ENCODE measurements around the gene ABCC3. TPM values are rescaled to one million over a fixed set of nuclear protein-coding genes. Genes with fewer than 3 reads are reported as not detected.

Gene ABCC3
- total RNA-seq, 4 donors from 2014 or later: 1.5 to 19.2 (median 7.3) TPM

DNA sequence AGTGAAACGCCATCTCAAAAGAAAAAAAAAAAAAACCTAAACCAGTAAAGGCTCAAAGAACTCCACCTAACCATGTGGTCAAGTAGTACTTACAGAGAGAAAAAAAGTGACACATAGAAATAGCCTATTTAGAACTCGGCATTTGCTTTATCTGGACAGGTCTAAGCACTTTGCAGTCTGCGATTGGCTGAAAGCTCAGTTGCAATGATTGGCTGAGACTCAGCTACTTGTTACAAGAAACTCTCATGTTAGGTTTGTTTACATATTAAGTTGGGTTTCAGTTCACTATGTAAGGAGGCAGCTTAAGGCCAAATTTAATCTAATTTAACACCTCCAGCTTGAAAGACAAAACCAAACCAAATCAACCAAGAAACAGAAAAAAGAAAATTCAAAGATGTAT is 19.1 kb downstream of the ABCC3 start:
- no peak for DNase-seq (ENCODE audit: low spot score in 2 of 2)
- H3K4me1 ChIP-seq: no peaks in the 10 kb centered on the region
- TF ChIP-seq EP300 (IDR thresholded peaks at IDR 0.05) (no peak), POLR2A (IDR thresholded peaks at IDR 0.05) (no peak)
- TF ChIP-seq, protein P1, sequence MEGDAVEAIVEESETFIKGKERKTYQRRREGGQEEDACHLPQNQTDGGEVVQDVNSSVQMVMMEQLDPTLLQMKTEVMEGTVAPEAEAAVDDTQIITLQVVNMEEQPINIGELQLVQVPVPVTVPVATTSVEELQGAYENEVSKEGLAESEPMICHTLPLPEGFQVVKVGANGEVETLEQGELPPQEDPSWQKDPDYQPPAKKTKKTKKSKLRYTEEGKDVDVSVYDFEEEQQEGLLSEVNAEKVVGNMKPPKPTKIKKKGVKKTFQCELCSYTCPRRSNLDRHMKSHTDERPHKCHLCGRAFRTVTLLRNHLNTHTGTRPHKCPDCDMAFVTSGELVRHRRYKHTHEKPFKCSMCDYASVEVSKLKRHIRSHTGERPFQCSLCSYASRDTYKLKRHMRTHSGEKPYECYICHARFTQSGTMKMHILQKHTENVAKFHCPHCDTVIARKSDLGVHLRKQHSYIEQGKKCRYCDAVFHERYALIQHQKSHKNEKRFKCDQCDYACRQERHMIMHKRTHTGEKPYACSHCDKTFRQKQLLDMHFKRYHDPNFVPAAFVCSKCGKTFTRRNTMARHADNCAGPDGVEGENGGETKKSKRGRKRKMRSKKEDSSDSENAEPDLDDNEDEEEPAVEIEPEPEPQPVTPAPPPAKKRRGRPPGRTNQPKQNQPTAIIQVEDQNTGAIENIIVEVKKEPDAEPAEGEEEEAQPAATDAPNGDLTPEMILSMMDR (IDR thresholded peaks at IDR 0.05): no peak
- H3K27me3 ChIP-seq: no peaks in the 10 kb centered on the region
- H3K9me3 ChIP-seq: peaks cover 0 to 5% (median 0%) of the 10 kb centered on the region in 4 donors
- WGBS, 2 donors: 88 to 93% methylated on average over 3 of the region's 3 CpGs
- H3K36me3 ChIP-seq: no peaks in the 10 kb centered on the region
- no peak overlapping the region for H3K4me3 ChIP-seq
- H3K27ac ChIP-seq: no peak overlapping the region

DNA sequence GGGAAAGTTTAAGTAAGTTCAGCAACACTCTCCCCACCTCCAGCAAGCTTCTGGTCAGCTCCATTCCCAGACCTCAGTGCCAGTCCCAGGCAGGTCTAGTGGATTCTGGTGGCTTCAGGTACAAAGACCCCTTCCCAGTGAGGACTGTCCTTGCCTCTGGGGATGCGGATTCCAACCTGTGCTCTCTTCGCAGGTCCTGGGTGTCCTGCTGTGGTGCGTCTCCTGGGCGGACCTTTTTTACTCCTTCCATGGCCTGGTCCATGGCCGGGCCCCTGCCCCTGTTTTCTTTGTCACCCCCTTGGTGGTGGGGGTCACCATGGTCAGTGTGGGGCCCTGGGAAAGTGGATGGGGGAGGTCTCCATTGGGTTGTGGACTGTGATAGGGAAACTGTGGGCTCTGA is 21.8 kb downstream of the ABCC3 start:
- Histone ChIP-seq H3K27me3 (no peaks in the 10 kb centered on the region), H3K4me3 (no peak overlapping the region), H3K36me3 (no peaks in the 10 kb centered on the region), H3K9me3 (peaks cover 0 to 5% (median 0%) of the 10 kb centered on the region in 4 donors), H3K27ac (no peak overlapping the region), H3K4me1 (peaks cover 0 to 17% (median 16%) of the 10 kb centered on the region in 4 donors)
- WGBS, 2 donors: 93 to 96% methylated on average over 5 of the region's 5 CpGs
- no peak for TF ChIP-seq EP300 (IDR thresholded peaks at IDR 0.05)
- TF ChIP-seq, protein P1 (IDR thresholded peaks at IDR 0.05): no peak
- TF ChIP-seq POLR2A (IDR thresholded peaks at IDR 0.05): no peak
- no peak for DNase-seq (ENCODE audit: low spot score in 2 of 2)

DNA sequence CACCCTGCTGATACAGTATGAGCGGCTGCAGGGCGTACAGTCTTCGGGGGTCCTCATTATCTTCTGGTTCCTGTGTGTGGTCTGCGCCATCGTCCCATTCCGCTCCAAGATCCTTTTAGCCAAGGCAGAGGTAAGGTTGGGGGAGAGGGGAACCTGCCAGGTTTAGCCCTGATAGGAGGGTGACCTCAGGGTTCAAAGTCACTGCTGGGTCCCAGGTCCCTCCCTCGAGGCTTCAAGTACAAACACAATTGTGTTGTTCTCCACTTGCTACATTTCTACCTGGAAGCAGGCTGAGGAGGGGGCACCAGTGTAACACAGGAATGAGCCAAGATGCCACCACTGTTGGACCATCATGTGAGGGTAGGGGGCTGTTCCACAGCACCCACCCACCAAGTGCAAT is 22.4 kb downstream of the ABCC3 start:
- 87 to 95% methylated on average over 7 of the region's 7 CpGs for WGBS, 2 donors
- Histone ChIP-seq H3K27ac (no peak overlapping the region), H3K36me3 (no peaks in the 10 kb centered on the region), H3K4me3 (no peak overlapping the region), H3K27me3 (no peaks in the 10 kb centered on the region), H3K4me1 (peaks cover 0 to 23% (median 21%) of the 10 kb centered on the region in 4 donors), H3K9me3 (peaks cover 0 to 5% (median 0%) of the 10 kb centered on the region in 4 donors)
- TF ChIP-seq EP300 (IDR thresholded peaks at IDR 0.05): no peak
- no peak for TF ChIP-seq POLR2A (IDR thresholded peaks at IDR 0.05)
- TF ChIP-seq, protein P1 (IDR thresholded peaks at IDR 0.05): no peak
- DNase-seq (ENCODE audit: low spot score in 2 of 2): no peak

DNA sequence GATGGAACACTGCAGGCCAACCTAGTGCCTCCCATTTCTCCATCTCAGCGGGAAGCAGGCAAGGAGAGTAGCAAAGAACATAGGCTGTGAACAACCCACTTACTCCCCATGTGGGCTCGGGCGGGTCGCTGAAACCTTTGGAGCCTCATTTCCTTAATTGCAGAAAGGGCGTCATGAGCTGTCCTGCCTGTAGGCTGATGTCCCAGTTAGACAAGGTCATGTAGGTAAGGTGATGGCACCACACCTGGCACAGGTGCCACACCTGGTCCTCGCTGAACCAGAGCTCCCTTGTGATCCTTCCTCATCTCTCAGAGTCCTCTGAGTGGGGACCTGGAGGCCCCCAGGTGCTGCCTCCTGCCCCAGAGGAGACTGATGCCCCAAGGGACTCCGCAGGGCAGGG is 22.9 kb downstream of the ABCC3 start:
- Histone ChIP-seq H3K27ac (no peak overlapping the region), H3K4me1 (peaks cover 0 to 25% (median 22%) of the 10 kb centered on the region in 4 donors), H3K27me3 (no peaks in the 10 kb centered on the region), H3K36me3 (no peaks in the 10 kb centered on the region), H3K9me3 (peaks cover 0 to 4% (median 0%) of the 10 kb centered on the region in 4 donors), H3K4me3 (no peak overlapping the region)
- WGBS, 2 donors: 84 to 93% methylated on average over 7 of the region's 7 CpGs
- TF ChIP-seq POLR2A (IDR thresholded peaks at IDR 0.05) (no peak), EP300 (IDR thresholded peaks at IDR 0.05) (no peak)
- TF ChIP-seq, protein P1 (IDR thresholded peaks at IDR 0.05): no peak
- DNase-seq (ENCODE audit: low spot score in 2 of 2): no peak

DNA sequence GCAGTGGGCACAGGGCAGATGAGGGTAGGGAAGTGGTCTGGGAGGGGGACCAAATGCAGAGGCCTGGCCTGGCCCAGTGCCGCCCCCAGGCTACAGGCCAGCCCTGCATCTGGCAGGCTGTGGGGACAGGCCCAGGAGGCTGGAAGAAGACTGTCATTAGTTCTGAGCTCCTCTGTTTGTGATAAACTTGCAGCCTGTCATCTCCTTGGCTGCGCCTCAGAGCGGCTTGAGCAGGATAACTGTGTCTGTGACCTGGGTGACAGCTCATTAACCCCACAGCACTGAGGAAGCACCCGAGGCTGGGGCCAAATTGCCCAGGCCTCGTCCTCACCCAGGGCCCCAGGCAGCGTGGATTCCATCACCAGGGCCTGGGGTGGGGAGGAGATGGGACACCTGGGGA is 23.9 kb downstream of the ABCC3 start:
- Histone ChIP-seq H3K27ac (no peak overlapping the region), H3K27me3 (no peaks in the 10 kb centered on the region), H3K4me3 (no peak overlapping the region), H3K9me3 (no peaks in the 10 kb centered on the region), H3K36me3 (no peaks in the 10 kb centered on the region), H3K4me1 (peaks cover 0 to 25% (median 22%) of the 10 kb centered on the region in 4 donors)
- TF ChIP-seq, protein P1 (IDR thresholded peaks at IDR 0.05): no peak
- TF ChIP-seq POLR2A (IDR thresholded peaks at IDR 0.05) (no peak), EP300 (IDR thresholded peaks at IDR 0.05) (no peak)
- 72 to 86% methylated on average over 6 of the region's 6 CpGs for WGBS, 2 donors
- no peak for DNase-seq (ENCODE audit: low spot score in 2 of 2)
